HG03135 (cell line): Measurements from ENCODE around the gene ARHGDIB.

Experiments
- ATAC-seq: cut with Tn5 transposase; IDR thresholded peaks from one replicate; pipeline ENCODE4 v1.9.1; 2021; ENCODE audit warnings: mild to moderate bottlenecking, moderate library complexity; ENCODE audit not compliant: unreplicated experiment

ARHGDIB gene

DNA sequence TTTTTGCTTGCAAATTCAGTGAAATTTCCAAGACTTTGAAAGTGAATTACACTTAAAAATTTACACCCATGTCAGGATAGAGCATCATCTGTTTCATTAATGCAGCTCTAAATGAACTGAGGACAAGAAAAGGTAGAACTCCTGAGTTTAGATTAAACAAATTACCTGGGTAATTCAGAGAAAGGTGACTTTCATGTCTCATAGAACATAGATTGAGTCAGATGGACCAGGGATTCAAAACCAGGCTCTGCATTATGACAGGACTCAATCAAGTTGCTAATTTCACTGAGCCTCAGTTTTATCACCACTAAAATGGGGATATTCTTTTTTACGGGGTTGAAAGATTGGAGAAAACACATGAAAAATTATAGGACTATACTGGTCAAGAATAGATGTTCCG, 4.5 kb downstream of the ARHGDIB start:
- no peak for ATAC-seq

DNA sequence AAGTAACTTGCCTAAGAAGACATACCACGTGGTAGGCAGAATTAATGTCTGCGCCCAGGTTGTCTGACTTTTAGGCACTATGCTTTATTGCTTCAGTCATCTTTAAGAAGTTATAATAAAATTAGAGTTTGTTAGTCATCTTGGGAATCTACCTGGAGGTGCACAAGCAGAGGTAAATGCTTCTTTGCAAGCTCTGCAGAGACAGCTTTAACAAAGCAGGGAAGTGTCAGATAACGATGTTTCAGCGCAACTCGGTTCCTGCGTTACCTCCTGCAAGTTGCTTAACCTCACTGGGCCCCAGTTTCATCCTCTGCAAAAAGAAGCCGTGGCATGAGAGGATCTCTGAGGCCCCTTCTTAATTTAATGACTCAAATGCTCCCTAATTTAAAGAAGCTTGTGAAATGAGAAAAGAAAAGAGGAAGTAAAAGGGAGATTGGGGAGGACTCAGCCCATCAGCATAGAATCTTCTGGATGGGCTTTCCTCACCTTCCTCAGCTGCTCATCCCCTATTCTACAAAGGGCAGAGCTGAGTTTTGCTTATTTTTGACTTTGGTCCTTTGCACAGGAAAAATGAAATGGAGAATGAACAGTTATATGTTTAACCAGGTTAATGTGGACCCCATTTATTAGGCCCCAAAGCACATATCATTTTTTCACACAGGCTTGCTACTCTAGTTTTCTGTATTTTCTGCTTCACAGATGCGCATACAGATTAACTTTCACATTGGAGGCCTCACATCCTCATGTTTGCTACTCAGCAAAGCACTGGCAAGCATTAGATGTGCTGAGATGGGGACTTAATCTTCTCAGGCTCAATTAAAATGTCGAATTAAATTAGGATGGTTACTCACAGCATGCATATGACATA, 5.1 kb downstream of the ARHGDIB start:
- ATAC-seq = no peak

DNA sequence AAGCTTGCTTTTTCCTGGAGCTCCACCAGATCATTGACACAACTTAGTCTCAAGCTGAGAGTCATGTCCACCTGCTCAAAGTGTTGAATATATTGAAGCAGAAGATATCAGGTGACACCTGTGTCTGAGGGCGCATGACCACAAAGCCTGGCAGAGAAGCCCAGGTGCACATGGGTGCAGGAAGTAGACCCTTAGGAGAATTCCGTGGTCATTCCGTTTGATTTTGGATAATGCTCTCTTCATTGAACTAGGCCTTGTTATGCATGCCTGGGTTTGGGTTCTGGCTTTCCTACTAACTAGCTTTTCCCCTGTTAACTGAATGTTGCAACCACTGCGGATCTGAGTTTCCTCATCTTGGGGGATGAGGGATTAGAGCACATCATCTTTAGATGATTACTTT, 7.1 kb downstream of the ARHGDIB start:
- no peak for ATAC-seq

DNA sequence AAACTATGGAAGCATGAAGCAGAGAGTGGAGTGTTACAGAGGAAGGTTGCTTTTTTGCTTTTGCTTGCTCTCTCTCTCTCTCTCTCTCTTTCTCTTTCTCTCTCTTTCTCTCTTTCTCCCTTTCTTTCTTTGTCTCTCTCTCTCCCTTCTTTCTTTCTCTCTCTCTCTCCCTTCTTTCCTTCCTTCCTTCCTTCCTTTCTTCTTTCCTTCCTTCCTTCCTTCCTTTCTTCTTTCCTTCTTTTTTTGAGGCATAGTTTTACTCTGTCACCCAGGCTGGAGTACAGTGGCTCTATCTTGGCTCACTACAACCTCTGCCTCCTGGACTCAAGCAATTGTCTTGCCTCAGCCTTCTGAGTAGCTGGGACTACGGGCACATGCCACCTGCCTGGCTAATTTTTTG, 7.6 kb downstream of the ARHGDIB start:
- ATAC-seq = no peak

DNA sequence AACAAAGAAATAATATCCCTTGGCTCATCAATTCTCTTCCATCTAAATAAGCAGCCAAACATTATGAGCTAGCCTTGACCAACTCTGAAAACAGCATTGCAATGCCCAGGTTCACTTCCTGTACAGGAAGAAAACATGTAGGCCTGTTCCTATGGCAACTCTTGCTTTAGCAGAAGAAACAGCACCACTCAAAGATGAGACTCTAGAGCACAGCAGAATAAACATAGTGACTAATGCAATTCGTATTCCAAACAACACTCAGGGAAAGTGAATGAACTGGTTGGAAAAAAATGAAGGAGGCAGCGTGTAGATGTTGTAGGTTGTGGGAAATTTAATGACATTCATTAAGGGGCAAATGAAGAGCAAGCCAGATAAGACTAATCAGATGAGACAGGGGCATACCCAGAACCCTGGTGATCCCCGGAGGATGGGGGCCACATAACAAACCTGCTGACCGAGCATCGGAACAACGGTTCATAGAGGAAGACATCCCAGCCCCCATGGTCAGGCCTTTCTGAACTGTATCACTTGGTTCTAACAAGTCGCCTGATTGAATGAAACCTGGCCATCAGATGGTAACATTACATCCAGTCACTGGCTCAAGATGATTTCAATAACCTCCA, 9.0 kb downstream of the ARHGDIB start:
- peak; percentile 76 for ATAC-seq

DNA sequence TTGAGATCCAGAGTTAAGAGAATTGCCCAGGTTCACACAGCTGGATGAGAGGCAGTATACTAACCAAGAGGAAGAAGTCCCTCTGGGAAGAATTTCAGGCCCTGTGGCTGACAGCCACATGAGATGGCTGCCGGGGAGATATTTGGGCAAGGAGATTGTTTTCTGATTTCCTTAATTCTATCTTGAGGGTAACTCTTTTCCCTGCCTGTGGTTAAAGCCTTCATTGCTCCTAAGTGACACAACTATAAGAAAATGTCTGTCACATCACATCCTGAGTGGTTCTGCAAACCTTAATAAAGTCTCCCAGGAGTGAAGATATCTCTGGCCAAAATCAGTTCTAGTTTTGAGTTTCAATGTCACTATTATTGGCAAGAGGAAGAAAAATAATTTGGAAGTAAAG, 9.6 kb downstream of the ARHGDIB start:
- ATAC-seq = no peak

DNA sequence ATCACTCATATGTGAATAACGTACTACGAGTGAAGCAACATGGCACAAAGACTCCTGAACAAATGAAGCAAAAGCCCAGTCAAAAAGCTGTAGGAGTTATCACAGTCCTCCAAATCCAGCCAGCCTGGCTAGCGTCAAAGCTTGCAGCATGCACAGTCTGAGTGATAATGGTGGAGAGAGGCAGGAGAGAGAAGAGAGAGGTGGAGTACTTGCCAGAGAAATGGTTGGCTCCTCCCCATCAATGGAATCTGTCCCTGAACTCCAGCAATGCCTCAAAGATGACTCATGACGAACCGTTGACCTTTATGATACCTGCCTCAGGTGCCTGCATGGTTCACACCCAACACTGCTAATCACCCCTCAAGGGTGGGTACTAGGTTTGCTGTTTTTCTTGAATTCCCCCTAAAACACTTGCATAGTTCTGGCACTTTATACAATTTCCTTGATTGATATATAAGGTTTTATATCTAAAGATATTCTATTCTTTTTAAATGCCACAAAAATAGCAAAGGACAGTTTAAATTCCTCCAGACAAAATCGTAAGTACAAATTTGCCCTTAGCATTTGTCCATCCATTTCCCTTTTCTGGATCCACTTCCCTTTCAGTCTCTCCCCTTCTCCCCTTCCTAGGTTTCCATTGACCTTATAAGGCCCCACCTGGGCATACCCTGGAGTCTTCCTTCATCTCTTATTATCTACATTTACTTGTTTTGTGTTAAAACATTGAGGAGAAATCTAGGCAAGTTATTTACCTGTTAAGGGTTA, 10.2 kb downstream of the ARHGDIB start:
- ATAC-seq = no peak

DNA sequence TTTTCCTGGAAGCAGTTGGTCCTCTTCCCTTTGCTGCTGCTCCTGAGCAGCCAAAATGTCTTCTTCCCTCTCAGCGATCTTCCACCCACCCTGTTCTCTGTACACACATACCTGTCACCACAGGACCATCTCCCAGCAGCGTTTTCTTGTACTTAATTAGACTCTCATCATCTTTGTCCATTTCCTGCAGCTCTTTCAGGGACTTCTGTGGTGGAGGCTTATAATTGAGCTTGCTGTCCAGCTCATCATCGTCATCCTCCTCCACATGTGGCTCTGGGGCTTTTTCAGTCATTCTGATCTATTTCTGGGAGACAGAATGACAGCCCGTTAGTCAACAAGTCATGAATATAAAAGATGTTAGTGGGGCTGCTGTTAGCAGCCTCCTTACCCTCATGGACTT, 11.0 kb downstream of the ARHGDIB start:
- ATAC-seq = no peak

DNA sequence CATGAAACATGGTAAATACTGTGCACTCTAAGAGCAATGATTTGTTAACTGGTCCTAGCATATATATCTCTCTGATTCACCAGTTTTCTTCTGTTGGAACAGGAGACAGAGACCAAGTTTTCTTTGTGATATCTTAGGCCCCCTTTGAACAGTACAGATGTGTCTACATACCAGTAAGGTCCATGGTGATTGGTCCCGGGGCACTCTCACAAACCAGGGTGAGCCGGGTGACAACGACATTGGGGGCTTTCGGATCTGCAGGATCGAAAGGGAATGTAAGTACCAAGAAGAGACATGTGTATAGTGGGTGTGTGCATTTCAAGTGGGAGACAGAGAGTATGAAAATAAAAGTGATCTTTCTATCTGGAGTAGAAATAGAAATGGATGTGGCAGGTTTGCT, 11.8 kb downstream of the ARHGDIB start:
- ATAC-seq = no peak

DNA sequence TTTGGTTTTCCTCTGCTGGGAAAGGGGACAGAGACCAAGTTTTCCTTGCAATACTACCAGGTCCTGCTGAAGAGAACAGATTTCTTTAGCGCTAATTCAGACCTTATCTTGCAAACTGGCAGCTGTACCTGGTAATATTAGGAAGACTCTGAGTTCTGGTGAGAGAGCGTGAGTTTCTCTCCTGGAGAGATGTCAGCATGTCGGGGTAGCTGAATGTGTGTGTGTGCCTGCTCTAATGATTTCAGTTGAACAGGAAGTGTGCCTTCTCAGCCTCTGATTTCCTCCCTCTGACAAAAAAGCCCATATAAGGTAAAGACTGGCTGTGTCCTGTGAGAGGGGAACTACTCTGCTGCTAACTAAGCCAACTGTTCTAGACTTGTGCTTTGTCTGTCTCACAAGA, 12.7 kb downstream of the ARHGDIB start:
- peak; percentile 89 for ATAC-seq

DNA sequence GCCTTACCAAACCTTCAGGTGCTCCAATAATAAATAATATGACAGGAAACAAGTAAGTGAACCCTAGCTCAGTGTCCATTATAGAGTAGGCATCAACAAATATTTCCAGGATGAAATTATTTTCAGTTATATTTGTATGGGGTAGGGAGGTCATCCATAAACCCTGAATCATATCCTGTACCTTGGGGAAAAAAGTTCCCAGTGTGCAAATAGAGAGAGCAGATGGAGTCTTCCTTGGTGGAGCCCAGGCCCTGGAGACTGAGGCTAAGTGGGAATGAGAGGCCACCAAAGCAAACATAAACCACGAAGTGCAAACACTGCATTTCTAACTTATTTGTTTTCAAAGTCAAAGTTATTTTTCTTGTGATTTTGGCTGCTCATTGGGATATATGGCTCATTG, 14.5 kb downstream of the ARHGDIB start:
- no peak for ATAC-seq

DNA sequence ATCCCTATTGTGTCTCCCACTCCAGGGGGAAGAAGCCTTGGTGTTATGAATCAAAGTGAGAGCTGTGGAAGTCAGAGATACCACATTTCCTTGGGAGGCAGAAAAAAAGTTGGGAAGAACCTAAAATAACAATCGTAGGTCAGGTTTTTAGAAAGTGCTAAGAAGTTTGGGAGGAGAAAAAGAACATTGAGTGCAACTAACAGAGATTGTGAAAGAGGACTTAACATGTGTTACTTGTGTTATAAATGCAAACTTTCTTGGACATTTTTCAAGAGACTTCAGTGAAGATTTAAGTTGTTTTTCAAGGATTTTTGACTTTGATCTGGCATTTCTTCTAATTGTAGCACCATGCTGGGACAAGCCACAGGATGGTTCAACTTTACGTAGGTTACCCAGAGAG, 15.2 kb downstream of the ARHGDIB start:
- ATAC-seq = no peak

DNA sequence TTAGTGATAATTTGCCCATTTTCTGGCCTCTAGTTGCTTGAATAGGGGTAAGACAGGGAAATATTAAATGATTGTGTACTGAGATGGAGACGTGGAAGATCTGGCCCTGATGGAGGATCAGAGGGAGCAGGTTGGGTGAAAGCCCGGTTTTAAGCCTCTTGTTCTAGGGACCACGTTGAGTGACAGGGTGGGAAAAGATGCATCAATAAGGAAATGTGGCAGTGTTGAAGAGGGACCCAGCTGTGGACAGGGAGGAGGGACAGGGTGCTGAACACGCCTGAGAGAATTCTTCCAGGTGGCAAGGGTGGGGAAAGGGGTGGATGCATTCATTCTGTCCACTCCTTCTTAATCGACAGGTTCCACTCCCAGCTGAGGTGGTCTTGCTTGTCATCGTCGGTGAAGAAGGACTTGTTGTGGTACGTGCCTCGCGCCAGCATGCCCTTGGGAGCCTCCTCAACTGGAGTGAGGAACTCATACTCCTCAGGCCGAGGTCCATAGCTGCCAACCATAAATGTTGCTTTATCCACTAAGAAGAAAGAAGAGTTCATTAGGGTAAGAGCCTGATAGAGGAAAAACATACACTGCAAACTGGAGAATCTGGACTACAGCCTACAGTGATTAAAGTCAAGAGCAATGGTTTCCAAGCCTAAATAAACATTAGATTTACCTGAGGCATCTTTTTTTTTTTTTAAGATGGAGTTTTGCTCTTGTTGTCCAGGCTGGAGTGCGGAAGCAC, 19.0 kb downstream of the ARHGDIB start:
- no peak for ATAC-seq

DNA sequence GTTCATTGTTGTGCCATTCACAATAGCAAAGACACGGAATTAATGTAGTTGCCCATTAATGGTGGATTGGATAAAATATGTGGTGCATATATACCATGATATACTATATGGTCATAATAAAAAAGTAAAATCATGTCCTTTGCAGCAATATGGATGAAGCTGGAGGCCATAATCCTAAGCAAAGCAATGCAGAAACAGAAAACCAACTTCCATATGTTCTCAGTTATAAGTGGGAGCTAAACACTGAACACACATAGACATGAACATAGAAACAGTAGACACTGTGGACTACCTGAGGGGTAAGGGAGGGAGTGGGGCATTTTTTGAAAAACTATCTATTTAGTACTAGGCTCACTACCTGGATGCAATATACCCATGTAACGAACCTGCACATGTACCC, 20.0 kb downstream of the ARHGDIB start:
- ATAC-seq = no peak

DNA sequence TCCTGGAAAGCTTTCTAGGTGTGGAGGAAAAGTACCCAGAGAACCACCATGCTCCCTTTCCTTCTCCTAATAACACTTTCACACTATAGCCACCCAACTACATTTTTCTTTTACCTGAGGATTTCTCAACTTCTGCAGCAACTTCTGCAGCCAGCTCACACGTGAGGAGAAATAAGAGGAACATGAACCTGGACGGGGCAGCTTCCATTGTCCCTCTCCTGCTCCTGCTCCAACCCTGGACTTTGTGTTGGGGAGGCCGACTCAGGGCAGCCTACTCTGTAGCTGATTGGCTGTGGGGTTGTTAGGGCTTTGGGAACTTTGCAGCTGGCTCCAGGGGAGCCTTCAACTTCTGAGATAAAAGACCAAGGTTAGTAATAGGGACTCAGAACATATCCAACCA, 23.1 kb downstream of the ARHGDIB start, which contains the start of gene ERP27:
Gene ERP27 (minus strand): TSS at position 237 of the 400 bp plus-strand sequence. CDS start 29 bp downstream, at position 208.
- no peak for ATAC-seq

DNA sequence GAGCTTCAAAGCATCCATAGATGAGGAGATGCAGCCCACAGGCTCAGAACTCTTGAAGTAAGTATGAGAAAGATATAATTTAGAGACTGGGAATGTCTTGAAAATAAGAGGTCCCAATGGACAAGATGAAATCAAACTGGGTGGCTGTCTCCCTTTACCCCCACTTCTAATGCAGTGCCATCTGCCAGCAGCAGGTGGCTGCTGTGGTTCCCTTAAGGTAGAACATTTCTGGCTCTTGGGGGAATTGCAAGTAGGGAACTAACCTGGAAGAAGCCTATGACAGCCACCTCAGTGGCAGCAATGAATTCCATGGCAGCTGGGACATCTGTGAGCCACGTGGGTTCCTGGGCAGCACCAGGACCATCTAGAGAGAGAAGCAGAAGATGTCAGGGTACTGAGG, 23.7 kb downstream of the ARHGDIB start:
- no peak for ATAC-seq

DNA sequence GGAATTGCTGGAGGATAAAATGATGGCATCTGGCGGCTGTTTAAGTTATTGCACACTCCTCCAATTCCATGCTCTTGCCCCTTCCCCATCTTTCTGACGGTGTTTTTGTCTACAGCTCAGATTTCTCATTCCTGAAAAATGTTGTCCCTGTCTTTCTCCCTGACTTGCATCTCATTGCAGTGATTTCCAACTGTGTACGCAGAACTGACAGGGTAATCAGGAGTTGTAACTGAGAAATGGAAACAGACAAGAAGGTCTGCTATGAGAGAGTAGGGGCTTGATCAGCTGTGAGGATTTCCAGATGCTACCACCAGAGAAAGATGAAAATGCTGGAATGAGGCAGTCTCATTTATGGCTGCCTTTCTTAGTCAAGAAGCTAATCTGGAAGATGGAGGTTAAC, 24.4 kb downstream of the ARHGDIB start:
- no peak for ATAC-seq

DNA sequence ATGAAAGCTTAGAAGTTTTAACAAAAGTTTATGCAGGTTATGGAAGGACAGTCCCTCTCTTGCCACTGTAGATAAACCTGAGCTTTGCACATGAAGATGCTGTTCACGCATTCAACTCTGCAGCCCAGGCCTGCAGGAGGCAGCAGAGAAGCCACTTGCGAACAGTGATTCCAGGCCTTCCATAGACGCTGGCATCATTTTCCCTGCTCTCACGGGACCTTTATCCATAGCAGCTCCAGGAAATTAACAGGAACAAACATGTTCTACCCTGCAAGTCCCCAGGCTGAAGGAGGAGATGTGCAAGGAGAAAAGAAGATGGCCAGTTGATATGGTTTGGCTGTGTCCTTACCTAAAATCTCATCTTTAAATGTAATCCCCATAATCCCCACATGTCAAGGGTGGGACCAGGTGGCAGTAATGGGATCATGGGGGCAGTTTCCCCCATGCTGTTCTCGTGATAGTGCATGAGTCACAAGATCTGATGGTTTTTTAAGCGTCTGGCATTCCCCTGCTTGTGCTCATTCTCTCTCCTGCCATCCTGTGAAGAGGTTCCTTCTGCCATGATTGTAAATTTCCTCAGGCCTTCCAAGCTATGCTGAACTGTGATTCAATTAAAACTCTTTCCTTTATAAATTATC, 25.1 kb downstream of the ARHGDIB start:
- ATAC-seq = no peak

DNA sequence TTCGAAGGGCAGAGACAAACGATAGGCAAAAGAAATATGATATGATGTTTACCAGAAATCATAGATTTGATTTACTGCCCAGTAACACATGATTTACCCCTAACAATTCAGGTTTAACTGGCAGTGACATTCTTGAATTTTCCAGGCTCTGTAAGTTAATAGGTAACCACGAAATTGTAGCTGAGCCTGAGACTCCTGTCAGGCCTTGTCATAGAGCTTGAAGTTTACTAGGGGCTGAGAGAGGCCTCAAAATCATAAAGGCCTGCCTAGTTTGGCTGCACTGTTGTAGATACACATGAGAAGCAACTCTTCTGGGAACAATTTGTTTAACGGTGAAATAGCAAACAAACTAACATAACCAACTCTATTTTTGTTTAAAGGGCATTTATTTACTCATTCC, 26.4 kb downstream of the ARHGDIB start:
- no peak for ATAC-seq

DNA sequence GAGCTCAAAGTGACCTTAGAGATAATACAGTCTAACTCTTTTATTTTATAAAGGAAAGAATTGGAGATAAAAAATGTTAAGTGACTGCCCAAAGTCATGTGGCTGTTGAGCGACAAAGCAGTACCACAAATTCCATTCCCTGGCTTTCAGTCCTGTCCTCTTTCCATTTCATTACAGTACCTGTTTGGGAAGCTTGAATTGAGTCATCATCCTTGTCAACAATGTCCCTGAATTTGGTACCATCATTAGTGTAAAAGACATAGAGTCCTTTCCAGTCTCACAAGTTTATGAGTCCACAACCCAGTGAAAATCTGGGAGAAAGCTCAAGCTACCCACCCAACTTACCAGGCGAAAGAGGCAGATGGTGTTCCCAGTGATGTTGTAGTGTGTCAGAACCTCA, 26.9 kb downstream of the ARHGDIB start:
- no peak for ATAC-seq
